Body of pancreas (tissue), 4 donors: ENCODE results near the gene SELENOT.

Experiments used
- POLR2A ChIP-seq, 3 donors: fragments of 450-650 bp; IDR thresholded peaks; one replicate each; pipeline ENCODE4 v1.6.1; 2016; ENCODE audit warnings: antibody characterized with exemption in 3 of 3, mild to moderate bottlenecking in 2 of 3
- TF ChIP-seq, protein P1 (sequence below), 7 experiments: fragments of 450-650 bp in 4 of 7; fragments of 200-600 bp in 3 of 7; sonication (generic) in 3 of 7; IDR thresholded peaks; one replicate each; pipeline ENCODE4 v1.5.1; 2016 to 2019; ENCODE audit warnings: antibody characterized with exemption in 7 of 7

DNA sequence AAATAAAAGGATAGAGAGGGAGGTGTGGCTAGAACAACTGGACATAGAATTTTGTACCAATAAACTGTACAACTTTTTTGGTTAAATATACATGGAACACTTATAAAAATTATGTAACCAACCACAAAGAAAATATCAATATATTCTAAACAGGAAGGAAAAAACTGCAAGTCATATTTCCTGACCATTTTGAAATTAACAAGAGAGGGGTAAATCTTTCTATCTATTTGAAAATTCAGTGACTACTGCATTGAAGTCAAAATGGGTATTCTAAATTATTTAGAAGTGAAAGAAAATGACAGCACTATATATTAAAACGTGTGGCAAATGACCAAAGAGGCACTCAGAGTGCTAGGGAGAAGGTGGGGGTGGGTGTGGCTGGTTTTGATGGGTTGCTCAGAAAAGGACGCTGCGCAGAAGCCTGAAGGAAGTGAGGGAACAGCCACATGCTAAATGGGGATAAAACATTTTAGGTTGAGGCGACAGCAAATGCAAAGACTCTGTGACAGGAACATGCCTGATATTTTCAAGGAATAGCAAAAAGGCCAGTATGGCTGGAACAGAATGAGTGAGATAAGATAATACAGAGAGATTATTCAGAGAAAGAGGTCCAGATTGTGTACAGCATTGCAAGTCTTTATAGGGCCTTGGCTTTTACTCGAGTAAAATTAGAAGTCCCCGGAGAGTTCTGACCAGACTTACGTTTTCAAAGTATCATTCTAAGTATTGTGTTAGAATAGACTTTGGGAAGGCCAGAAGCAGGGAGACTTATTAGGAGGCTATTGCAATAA lies 59.5 kb downstream of the SELENOT start:
- TF ChIP-seq, protein P1, sequence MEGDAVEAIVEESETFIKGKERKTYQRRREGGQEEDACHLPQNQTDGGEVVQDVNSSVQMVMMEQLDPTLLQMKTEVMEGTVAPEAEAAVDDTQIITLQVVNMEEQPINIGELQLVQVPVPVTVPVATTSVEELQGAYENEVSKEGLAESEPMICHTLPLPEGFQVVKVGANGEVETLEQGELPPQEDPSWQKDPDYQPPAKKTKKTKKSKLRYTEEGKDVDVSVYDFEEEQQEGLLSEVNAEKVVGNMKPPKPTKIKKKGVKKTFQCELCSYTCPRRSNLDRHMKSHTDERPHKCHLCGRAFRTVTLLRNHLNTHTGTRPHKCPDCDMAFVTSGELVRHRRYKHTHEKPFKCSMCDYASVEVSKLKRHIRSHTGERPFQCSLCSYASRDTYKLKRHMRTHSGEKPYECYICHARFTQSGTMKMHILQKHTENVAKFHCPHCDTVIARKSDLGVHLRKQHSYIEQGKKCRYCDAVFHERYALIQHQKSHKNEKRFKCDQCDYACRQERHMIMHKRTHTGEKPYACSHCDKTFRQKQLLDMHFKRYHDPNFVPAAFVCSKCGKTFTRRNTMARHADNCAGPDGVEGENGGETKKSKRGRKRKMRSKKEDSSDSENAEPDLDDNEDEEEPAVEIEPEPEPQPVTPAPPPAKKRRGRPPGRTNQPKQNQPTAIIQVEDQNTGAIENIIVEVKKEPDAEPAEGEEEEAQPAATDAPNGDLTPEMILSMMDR (IDR thresholded peaks at IDR 0.05) = no peak
- TF ChIP-seq POLR2A (IDR thresholded peaks at IDR 0.05) = no peak
